Brain microvascular endothelial cell (primary cell): ENCODE results near the gene TXK.

ENCODE experiments used
- DNase-seq: peaks from one replicate; pipeline ENCODE4 v3.0.0-alpha.2; 2020
- H3K27ac ChIP-seq: fragments of 250-450 bp; sonication (Bioruptor Pico); 2 replicates; pipeline ENCODE4 v1.5.1; 2020; ENCODE audit warnings: mild to moderate bottlenecking, moderate library complexity
- H3K27me3 ChIP-seq: fragments of 250-450 bp; sonication (Bioruptor Pico); replicated peaks from 2 replicates; pipeline ENCODE4 v1.5.1; 2020; ENCODE audit warnings: mild to moderate bottlenecking
- H3K36me3 ChIP-seq: fragments of 250-450 bp; sonication (Bioruptor Pico); replicated peaks from 2 replicates; pipeline ENCODE4 v1.5.1; 2020; ENCODE audit warnings: mild to moderate bottlenecking
- H3K4me3 ChIP-seq: 2 replicates; pipeline ENCODE4 v1.5.1; 2011; ENCODE audit warnings: low read depth, mild to moderate bottlenecking, control low read depth, low read length, moderate library complexity
- CTCF ChIP-seq: IDR thresholded peaks from 2 replicates; pipeline ENCODE4 v1.5.1; 2011; ENCODE audit warnings: low read depth, mild to moderate bottlenecking, moderate library complexity, low read length, control low read depth, inconsistent platforms; ENCODE audit errors: missing control alignments
- in situ Hi-C: cut with HindIII; loops from 2 replicates; pipeline ENCODE4 v1.10.0; 2017; ENCODE audit warnings: low sequenced_read_pairs, low pct_ligation_motif_present

The TXK gene

GRCh38 chr4:48134081-48134480 is at the start of gene TXK:
Gene TXK (minus strand): TSS chr4:48134250. CDS start chr4:48134170, 80 bp downstream.
- TF ChIP-seq CTCF, result no peak
- Histone ChIP-seq H3K4me3 (no peak within 1 kb of the TSS), H3K36me3 (no peaks in the 10 kb centered on the region), H3K27ac (no peak within 1 kb of the TSS), H3K27me3 (no peaks in the 10 kb centered on the region)
- DNase-seq, result no peak
- in situ Hi-C loops, result no loop called here

DNA sequence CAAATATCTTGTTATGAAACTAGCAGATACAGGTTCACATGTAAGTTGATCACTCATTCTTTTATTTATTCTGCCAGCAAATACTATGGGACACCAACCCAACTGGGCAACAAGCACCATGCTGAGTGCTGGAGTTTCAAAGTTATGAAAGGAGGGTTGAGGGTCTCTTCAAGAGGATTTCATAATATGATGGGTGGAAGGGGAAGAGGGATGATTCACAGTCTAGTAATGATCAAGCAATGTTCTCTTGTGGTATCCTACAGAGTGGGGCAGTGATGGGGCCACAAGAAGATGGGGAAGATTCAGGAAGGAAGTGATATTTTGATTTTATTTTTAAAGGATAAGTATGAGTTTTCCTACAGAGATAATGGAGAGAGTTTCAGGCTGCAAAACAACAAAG is 46.2 kb upstream of the TXK start:
- no peak for TF ChIP-seq CTCF
- DNase-seq, result no peak
- in situ Hi-C loops, result no loop called here

GRCh38 chr4:48178931-48179330 is 44.9 kb upstream of the TXK start:
- no peak overlapping the region for H3K4me3 ChIP-seq
- no peaks in the 10 kb centered on the region for H3K36me3 ChIP-seq
- H3K27me3 ChIP-seq, result no peaks in the 10 kb centered on the region
- H3K27ac ChIP-seq, result no peak overlapping the region
- in situ Hi-C loops, result no loop called here
- DNase-seq, result no peak
- TF ChIP-seq CTCF, result no peak

More for the DNA sequence above, 46.2 kb upstream of the TXK start:
- Histone ChIP-seq H3K27ac (no peak overlapping the region), H3K4me3 (no peak overlapping the region), H3K36me3 (no peaks in the 10 kb centered on the region), H3K27me3 (no peaks in the 10 kb centered on the region)

- no peak for TF ChIP-seq CTCF
- Histone ChIP-seq H3K27me3 (no peaks in the 10 kb centered on the region), H3K4me3 (no peak overlapping the region), H3K36me3 (no peaks in the 10 kb centered on the region), H3K27ac (no peak overlapping the region)
- DNase-seq, result no peak
- in situ Hi-C loops, result no loop called here
Observed at GRCh38 chr4:48175806-48176205, 41.8 kb upstream of the TXK start.

DNA sequence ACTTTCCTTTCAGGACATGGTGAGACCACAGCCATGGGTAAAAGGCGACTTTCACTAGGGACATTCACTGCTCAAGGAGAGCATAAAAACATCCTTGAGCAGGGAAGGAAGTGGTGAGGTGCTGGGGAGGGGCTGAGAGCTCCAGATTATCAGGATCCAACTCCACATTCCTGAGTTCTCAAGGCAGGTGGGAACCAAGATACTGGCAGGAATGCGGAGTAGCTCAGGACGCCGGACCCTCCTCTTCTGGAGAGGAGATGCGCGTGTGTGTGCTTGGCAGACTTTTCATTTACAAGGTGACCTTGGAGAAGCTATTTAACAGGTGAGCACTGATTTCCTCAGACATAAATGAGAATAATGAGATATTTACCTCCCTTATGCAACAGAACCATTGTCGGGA is 41.3 kb upstream of the TXK start:
- Histone ChIP-seq H3K4me3 (no peak overlapping the region), H3K27me3 (no peaks in the 10 kb centered on the region), H3K27ac (no peak overlapping the region), H3K36me3 (no peaks in the 10 kb centered on the region)
- DNase-seq, result no peak
- in situ Hi-C loops, result no loop called here
- no peak for TF ChIP-seq CTCF

DNA sequence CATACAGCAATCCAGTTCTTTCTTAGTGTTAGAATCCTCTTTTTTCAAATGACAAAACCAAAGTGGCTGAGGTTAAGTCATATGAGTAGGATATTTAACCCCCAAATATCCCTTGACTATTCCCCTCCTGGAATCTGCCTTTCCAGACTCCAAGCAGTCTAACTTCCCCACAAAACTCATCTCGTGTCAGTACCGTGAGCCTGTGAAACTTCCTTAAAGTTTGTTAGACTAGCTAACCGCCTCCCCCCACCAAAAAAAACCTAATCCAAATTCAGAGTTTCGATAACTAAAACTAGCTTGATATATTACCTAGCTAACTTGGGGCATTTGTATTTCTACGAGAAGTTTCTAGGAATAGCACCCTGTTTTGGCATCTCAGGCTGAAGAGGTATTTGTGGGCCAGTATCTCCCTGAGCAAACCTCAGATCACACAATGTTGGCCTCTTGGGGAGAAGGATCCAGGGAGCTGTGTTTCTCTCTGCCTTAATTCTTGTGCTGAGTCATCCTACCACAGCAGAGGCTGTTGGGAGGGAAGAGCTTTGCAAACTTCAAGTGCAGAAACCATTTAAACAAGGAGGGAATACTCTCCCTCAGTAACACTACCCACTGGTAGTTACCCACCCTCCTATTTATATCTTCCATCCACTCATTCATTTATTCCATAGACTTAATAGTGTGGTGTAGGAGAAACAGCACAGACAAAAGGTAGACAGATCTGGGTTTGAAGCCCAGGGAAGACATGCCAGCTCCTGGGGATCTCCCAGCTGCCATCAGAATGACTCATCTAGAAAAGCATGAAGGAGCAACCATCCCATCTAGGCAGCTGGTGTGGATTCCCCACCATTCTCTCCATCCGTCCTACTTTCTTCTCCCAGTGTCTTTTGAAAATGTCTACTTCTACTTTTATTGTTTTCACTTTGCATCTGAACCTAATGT is 39.3 kb upstream of the TXK start:
- peak; percentile 31 for DNase-seq
- TF ChIP-seq CTCF, result no peak
- in situ Hi-C loops, result no loop called here
- no peaks in the 10 kb centered on the region for H3K36me3 ChIP-seq
- no peak overlapping the region for H3K4me3 ChIP-seq
- H3K27ac ChIP-seq, result no peak overlapping the region
- H3K27me3 ChIP-seq, result no peaks in the 10 kb centered on the region
